HEK293 (cell line): ENCODE data around the gene ADAMTS10.

Experiments
- CTCF ChIA-PET: fragments of 350-600 bp; formaldehyde crosslinking; extraction: SDS; loops from one replicate; lab custom pipeline; 2021; ENCODE audit warnings: antibody characterized with exemption; lab: Yijun Ruan, JAX
- POLR2A ChIA-PET: fragments of 300-600 bp; formaldehyde crosslinking; extraction: SDS; loops from one replicate; lab custom pipeline; 2020; ENCODE audit warnings: antibody characterized with exemption, inconsistent platforms; lab: Yijun Ruan, JAX
- H3K27ac ChIP-seq: fragments of 200-500 bp; sonication (Bioruptor generic); 2 replicates; pipeline ENCODE4 v1.5.1; 2014; ENCODE audit warnings: low read depth, low read length, control low read depth, inconsistent platforms; ENCODE audit errors: extremely low read depth
- H3K36me3 ChIP-seq, 2 experiments: fragments of 200-500 bp in 1 of 2; sonication (Bioruptor generic) in 1 of 2; 1 replicate in 1 of 2; 2 replicates in 1 of 2; pipeline ENCODE4 v1.5.1; 2014 to 2017; ENCODE audit warnings: inconsistent platforms in 2 of 2, low read length in 2 of 2; ENCODE audit not compliant: control insufficient read depth in 2 of 2, insufficient read depth in 1 of 2
- H3K4me1 ChIP-seq: fragments of 200-500 bp; sonication (Bioruptor generic); 2 replicates; pipeline ENCODE4 v1.5.1; 2014; ENCODE audit warnings: mild to moderate bottlenecking, low read length, inconsistent platforms; ENCODE audit not compliant: control insufficient read depth, insufficient read depth
- H3K4me3 ChIP-seq: 2 replicates; pipeline ENCODE4 v1.5.1; 2011; ENCODE audit warnings: low read depth, mild to moderate bottlenecking, control low read depth, low read length, moderate library complexity
- H3K9me3 ChIP-seq: fragments of 200-500 bp; sonication (Bioruptor generic); 2 replicates; pipeline ENCODE4 v1.5.1; 2014; ENCODE audit warnings: low read depth, low read length, inconsistent platforms; ENCODE audit not compliant: control insufficient read depth, insufficient read depth
- HOXD13 ChIP-seq: sonication (generic); formaldehyde crosslinking; IDR thresholded peaks from 2 replicates; pipeline ENCODE4 v1.8.0; 2022; ENCODE audit warnings: missing genetic modification reagents, borderline replicate concordance
- KLF8 ChIP-seq: fragments of 450-650 bp; formaldehyde crosslinking; IDR thresholded peaks from 2 replicates; pipeline ENCODE4 v1.5.1; 2016; ENCODE audit warnings: missing biosample characterization, missing genetic modification characterization
- PRDM1 ChIP-seq: fragments of 450-650 bp; formaldehyde crosslinking; IDR thresholded peaks from 2 replicates; pipeline ENCODE4; 2016; ENCODE audit warnings: missing biosample characterization, missing genetic modification characterization
- YY2 ChIP-seq: fragments of 450-650 bp; formaldehyde crosslinking; IDR thresholded peaks from 2 replicates; pipeline ENCODE4 v1.5.1; 2016; ENCODE audit warnings: missing biosample characterization, missing genetic modification characterization
- ZNF341 ChIP-seq: fragments of 450-650 bp; formaldehyde crosslinking; IDR thresholded peaks from 2 replicates; pipeline ENCODE4; 2016; ENCODE audit warnings: low read depth, missing biosample characterization, missing genetic modification characterization
- ZNF416 ChIP-seq: fragments of 450-650 bp; formaldehyde crosslinking; IDR thresholded peaks from 2 replicates; pipeline ENCODE4 v1.5.1; 2016; ENCODE audit warnings: missing biosample characterization, missing genetic modification characterization
- ZNF610 ChIP-seq: fragments of 450-650 bp; formaldehyde crosslinking; IDR thresholded peaks from 2 replicates; pipeline ENCODE4 v1.5.1; 2016; ENCODE audit warnings: missing biosample characterization, missing genetic modification characterization, borderline replicate concordance
- ZNF654 ChIP-seq: fragments of 450-650 bp; formaldehyde crosslinking; IDR thresholded peaks from 2 replicates; pipeline ENCODE4 v1.5.1; 2016; ENCODE audit warnings: low read depth, missing biosample characterization, missing genetic modification characterization
- ZNF768 ChIP-seq: fragments of 450-650 bp; formaldehyde crosslinking; IDR thresholded peaks from 2 replicates; pipeline ENCODE4 v1.5.1; 2018; ENCODE audit warnings: missing biosample characterization, mild to moderate bottlenecking, missing genetic modification characterization
- ZNF785 ChIP-seq: fragments of 450-650 bp; formaldehyde crosslinking; IDR thresholded peaks from 2 replicates; pipeline ENCODE4 v1.5.1; 2016; ENCODE audit warnings: missing biosample characterization, missing genetic modification characterization
- TF ChIP-seq, protein P1 (sequence below): fragments of 450-650 bp; formaldehyde crosslinking; IDR thresholded peaks from 2 replicates; pipeline ENCODE4 v1.5.1; 2016; ENCODE audit warnings: missing biosample characterization, missing genetic modification characterization
- TF ChIP-seq, protein P2 (sequence below): IDR thresholded peaks from 2 replicates; pipeline ENCODE4 v1.6.1; 2011; ENCODE audit warnings: mild to moderate bottlenecking, low read depth, low read length, borderline replicate concordance
- TF ChIP-seq, protein P3 (sequence below): fragments of 450-650 bp; formaldehyde crosslinking; conservative IDR thresholded peaks from 2 replicates; pipeline ENCODE4 v1.5.1; 2016; ENCODE audit warnings: low read depth, missing biosample characterization, missing genetic modification characterization
- TF ChIP-seq, protein P4 (sequence below): fragments of 450-650 bp; formaldehyde crosslinking; IDR thresholded peaks from 2 replicates; pipeline ENCODE4 v1.5.1; 2016; ENCODE audit warnings: missing biosample characterization, missing genetic modification characterization

The ADAMTS10 gene

DNA sequence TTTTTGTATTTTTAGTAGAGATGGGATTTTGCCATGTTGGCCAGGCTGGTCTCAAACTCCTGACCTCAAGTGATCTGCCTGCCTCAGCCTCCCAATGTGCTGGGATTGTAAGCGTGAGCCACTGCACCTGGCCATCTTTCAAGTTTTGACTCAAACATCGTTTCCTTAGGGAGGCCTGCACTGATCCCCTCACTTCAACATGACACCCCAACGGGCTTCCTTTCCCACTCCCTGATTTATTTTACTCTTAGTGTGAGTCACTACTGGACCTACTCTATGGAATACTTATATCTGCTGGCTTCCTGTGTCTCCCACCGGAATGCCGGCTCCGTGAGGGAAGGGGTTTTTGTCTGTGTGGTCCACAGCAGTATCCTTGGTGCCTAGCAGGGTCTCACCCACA lies 4.5 kb upstream of the ADAMTS10 start (continued):
- TF ChIP-seq KLF8 (tag by site-specific recombination) (no peak), ZNF416 (no peak), YY2 (tag by site-specific recombination) (no peak), ZNF610 (tag by site-specific recombination) (no peak), ZNF654 (tag by site-specific recombination) (no peak)
- TF ChIP-seq, protein P1, sequence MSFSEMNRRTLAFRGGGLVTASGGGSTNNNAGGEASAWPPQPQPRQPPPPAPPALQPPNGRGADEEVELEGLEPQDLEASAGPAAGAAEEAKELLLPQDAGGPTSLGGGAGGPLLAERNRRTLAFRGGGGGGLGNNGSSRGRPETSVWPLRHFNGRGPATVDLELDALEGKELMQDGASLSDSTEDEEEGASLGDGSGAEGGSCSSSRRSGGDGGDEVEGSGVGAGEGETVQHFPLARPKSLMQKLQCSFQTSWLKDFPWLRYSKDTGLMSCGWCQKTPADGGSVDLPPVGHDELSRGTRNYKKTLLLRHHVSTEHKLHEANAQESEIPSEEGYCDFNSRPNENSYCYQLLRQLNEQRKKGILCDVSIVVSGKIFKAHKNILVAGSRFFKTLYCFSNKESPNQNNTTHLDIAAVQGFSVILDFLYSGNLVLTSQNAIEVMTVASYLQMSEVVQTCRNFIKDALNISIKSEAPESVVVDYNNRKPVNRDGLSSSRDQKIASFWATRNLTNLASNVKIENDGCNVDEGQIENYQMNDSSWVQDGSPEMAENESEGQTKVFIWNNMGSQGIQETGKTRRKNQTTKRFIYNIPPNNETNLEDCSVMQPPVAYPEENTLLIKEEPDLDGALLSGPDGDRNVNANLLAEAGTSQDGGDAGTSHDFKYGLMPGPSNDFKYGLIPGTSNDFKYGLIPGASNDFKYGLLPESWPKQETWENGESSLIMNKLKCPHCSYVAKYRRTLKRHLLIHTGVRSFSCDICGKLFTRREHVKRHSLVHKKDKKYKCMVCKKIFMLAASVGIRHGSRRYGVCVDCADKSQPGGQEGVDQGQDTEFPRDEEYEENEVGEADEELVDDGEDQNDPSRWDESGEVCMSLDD (tag by site-specific recombination) = no peak
- TF ChIP-seq, protein P2, sequence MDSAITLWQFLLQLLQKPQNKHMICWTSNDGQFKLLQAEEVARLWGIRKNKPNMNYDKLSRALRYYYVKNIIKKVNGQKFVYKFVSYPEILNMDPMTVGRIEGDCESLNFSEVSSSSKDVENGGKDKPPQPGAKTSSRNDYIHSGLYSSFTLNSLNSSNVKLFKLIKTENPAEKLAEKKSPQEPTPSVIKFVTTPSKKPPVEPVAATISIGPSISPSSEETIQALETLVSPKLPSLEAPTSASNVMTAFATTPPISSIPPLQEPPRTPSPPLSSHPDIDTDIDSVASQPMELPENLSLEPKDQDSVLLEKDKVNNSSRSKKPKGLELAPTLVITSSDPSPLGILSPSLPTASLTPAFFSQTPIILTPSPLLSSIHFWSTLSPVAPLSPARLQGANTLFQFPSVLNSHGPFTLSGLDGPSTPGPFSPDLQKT = no peak
- TF ChIP-seq, protein P3, sequence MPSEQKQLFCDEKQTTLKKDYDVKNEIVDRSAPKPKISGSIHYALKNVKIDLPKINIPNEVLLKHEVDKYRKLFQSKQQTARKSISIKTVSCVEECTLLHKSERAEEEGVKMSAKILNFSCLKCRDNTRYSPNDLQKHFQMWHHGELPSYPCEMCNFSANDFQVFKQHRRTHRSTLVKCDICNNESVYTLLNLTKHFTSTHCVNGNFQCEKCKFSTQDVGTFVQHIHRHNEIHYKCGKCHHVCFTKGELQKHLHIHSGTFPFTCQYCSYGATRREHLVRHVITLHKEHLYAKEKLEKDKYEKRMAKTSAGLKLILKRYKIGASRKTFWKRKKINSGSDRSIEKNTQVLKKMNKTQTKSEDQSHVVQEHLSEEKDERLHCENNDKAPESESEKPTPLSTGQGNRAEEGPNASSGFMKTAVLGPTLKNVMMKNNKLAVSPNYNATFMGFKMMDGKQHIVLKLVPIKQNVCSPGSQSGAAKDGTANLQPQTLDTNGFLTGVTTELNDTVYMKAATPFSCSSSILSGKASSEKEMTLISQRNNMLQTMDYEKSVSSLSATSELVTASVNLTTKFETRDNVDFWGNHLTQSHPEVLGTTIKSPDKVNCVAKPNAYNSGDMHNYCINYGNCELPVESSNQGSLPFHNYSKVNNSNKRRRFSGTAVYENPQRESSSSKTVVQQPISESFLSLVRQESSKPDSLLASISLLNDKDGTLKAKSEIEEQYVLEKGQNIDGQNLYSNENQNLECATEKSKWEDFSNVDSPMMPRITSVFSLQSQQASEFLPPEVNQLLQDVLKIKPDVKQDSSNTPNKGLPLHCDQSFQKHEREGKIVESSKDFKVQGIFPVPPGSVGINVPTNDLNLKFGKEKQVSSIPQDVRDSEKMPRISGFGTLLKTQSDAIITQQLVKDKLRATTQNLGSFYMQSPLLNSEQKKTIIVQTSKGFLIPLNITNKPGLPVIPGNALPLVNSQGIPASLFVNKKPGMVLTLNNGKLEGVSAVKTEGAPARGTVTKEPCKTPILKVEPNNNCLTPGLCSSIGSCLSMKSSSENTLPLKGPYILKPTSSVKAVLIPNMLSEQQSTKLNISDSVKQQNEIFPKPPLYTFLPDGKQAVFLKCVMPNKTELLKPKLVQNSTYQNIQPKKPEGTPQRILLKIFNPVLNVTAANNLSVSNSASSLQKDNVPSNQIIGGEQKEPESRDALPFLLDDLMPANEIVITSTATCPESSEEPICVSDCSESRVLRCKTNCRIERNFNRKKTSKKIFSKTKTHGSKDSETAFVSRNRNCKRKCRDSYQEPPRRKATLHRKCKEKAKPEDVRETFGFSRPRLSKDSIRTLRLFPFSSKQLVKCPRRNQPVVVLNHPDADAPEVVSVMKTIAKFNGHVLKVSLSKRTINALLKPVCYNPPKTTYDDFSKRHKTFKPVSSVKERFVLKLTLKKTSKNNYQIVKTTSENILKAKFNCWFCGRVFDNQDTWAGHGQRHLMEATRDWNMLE (tag by site-specific recombination) = no peak

DNA sequence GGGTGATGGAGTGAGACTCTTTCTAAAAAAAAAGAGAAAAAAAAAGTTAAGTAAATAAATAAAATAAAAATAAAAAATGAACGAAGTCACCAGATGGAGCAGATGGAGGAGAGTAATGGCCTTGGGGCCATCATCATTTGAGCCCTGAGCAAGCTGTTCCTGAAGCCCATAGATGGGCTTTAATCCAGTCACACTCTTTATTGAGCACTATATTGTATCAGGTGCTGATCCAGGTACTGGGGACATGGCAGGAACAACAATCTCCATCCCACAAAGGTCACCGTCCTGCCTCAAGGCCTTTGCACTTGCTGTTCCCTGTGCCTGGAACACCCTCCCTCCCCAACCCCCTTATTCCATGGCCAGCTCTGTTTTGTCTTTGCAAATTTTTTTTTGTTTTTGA lies 3.9 kb upstream of the ADAMTS10 start:
- CTCF ChIA-PET = interaction anchor here (0.6 to 3.3 kb wide), 7 partner anchors 16 to 1356 kb away, joined by 3 to 26 read pairs (median 5); partner anchors contain the start of gene NFILZ
- Histone ChIP-seq H3K9me3 (no peaks in the 10 kb centered on the region), H3K4me3 (no peak overlapping the region), H3K27ac (no peak overlapping the region), H3K4me1 (no peaks in the 10 kb centered on the region), H3K36me3 (no peaks in the 10 kb centered on the region)
- TF ChIP-seq ZNF341 (tag by site-specific recombination) (peak; percentile 42), ZNF768 (tag by site-specific recombination) (no peak), PRDM1 (tag by site-specific recombination) (no peak), HOXD13 (no peak), ZNF785 (tag by site-specific recombination) (no peak)
- TF ChIP-seq, protein P4, sequence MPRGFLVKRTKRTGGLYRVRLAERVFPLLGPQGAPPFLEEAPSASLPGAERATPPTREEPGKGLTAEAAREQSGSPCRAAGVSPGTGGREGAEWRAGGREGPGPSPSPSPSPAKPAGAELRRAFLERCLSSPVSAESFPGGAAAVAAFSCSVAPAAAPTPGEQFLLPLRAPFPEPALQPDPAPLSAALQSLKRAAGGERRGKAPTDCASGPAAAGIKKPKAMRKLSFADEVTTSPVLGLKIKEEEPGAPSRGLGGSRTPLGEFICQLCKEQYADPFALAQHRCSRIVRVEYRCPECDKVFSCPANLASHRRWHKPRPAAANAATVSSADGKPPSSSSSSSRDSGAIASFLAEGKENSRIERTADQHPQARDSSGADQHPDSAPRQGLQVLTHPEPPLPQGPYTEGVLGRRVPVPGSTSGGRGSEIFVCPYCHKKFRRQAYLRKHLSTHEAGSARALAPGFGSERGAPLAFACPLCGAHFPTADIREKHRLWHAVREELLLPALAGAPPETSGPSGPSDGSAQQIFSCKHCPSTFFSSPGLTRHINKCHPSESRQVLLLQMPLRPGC = no peak
- POLR2A ChIA-PET = no interaction called here
